ENCODE results near the gene TMOD3. TPM values are rescaled to one million over a fixed set of nuclear protein-coding genes. Genes with fewer than 3 reads are reported as not detected.

The TMOD3 gene
- total and polyA plus RNA-seq, 2 donors (not counting 3 experiments of a cell fraction or from before 2014, with no cell fraction given), result 10.4 to 64.3 TPM

DNA sequence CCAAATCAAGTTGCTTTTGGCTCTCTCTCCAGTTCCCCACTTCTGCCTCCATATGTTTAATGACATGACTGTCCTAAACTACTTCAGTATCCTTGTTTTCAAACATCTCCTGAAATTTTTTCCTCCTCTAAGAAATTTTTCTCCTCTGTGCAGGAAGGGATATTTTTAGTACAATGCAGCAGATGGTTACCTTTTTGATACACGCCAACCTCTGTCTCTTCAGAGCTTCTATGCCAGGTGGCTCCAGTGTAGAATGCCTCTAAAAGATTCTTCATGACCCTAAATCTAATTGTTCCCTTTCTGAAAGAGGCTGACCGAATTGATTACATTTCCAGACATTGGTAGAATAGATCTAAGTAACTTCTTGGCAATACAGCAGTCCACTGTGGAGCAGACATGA is 33.7 kb downstream of the TMOD3 start:
- Histone ChIP-seq H3K9ac (replicated peaks; ENCODE audit: extremely low read depth, insufficient read depth, low read length) (no peak overlapping the region), H3K9me3 (replicated peaks; ENCODE audit: control insufficient read depth, insufficient read depth, low read length) (no peaks in the 10 kb centered on the region), H3K4me3 (replicated peaks in 1 of 3; ENCODE audit: insufficient read depth in 1 of 3, low read depth in 1 of 3, low read length in 3 of 3) (no peak overlapping the region), H3K4me1 (ENCODE audit: control insufficient read depth, extremely low read depth, insufficient read depth, low read length) (peaks cover 9% of the 10 kb centered on the region), H4K20me1 (replicated peaks; ENCODE audit: control insufficient read depth, extremely low read depth, insufficient read depth, low read length) (peaks cover 4% of the 10 kb centered on the region), H3K27me3 (ENCODE audit: control insufficient read depth in 2 of 2, insufficient read depth in 2 of 2, low read length in 2 of 2) (no peaks in the 10 kb centered on the region), H3K79me2 (ENCODE audit: control insufficient read depth, insufficient read depth, low read length) (peaks cover 71% of the 10 kb centered on the region), H3K27ac (ENCODE audit: insufficient read depth, low read depth, low read length) (no peak overlapping the region), H3K36me3 (ENCODE audit: control insufficient read depth in 2 of 2, extremely low read depth in 1 of 2, insufficient read depth in 2 of 2, low read length in 2 of 2) (peaks cover 6 to 7% of the 10 kb centered on the region in 2 experiments), H3K9me1 (replicated peaks; ENCODE audit: control insufficient read depth, extremely low read depth, insufficient read depth, low read length) (no peaks in the 10 kb centered on the region), H2AFZ (ENCODE audit: low read depth, low read length) (no peak overlapping the region), H3K4me2 (ENCODE audit: insufficient read depth, low read length) (no peak overlapping the region)
- no peak for DNase-seq (ENCODE audit: low read depth, low spot score)
- ChIA-PET POLR2A (no interaction called here), CTCF (interaction anchor here (1.1 to 2.1 kb wide), 3 partner anchors 11 to 25 kb away, joined by 3 to 11 read pairs (median 6); no protein-coding TSS in a partner anchor)
- TF ChIP-seq GATA2 (IDR thresholded peaks at IDR 0.05; ENCODE audit: insufficient read depth, insufficient read length, low read depth, low read length), result no peak
- TF ChIP-seq, protein P1, sequence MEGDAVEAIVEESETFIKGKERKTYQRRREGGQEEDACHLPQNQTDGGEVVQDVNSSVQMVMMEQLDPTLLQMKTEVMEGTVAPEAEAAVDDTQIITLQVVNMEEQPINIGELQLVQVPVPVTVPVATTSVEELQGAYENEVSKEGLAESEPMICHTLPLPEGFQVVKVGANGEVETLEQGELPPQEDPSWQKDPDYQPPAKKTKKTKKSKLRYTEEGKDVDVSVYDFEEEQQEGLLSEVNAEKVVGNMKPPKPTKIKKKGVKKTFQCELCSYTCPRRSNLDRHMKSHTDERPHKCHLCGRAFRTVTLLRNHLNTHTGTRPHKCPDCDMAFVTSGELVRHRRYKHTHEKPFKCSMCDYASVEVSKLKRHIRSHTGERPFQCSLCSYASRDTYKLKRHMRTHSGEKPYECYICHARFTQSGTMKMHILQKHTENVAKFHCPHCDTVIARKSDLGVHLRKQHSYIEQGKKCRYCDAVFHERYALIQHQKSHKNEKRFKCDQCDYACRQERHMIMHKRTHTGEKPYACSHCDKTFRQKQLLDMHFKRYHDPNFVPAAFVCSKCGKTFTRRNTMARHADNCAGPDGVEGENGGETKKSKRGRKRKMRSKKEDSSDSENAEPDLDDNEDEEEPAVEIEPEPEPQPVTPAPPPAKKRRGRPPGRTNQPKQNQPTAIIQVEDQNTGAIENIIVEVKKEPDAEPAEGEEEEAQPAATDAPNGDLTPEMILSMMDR (IDR thresholded peaks at IDR 0.05; ENCODE audit: extremely low read depth in 1 of 2, insufficient read depth in 1 of 2, low read depth in 1 of 2, low read length in 2 of 2), result no peak
- TF ChIP-seq, protein P2, sequence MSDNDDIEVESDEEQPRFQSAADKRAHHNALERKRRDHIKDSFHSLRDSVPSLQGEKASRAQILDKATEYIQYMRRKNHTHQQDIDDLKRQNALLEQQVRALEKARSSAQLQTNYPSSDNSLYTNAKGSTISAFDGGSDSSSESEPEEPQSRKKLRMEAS (IDR thresholded peaks at IDR 0.05; ENCODE audit: insufficient read depth, insufficient read length), result no peak
- no peak for TF ChIP-seq JUN (IDR thresholded peaks at IDR 0.05; ENCODE audit: borderline replicate concordance, insufficient read depth, insufficient read length, low read depth)
- no peak for TF ChIP-seq MYC (IDR thresholded peaks at IDR 0.05; ENCODE audit: low read depth, low read length)
- TF ChIP-seq EZH2 (IDR thresholded peaks at IDR 0.05; ENCODE audit: borderline replicate concordance, low read depth, low read length, severe bottlenecking), result no peak
- no peak for TF ChIP-seq POLR2AphosphoS5 (IDR thresholded peaks at IDR 0.05; ENCODE audit: insufficient read depth, low read depth, low read length)
- TF ChIP-seq FOS (IDR thresholded peaks at IDR 0.05; ENCODE audit: borderline replicate concordance, insufficient read depth, low read length), result no peak
- TF ChIP-seq POLR2A (IDR thresholded peaks at IDR 0.05; ENCODE audit: low read depth, low read length), result no peak
- no peak for FAIRE-seq
- no TSS peak for BruUV-seq (replicated peaks)
- dilution Hi-C loops (cut with MboI; ENCODE audit: extremely low pct_ligation_motif_present, low sequenced_read_pairs) (no loop called here), intact Hi-C loops (cut with micrococcal nuclease) (loop anchor here (2.0 kb wide), 1 partner anchor 16 kb away; no protein-coding TSS in a partner anchor)
